ENCODE measurements around the gene AHCYL1.

The AHCYL1 gene

GRCh38 chr1:110064576-110065337 lies 80.2 kb downstream of the AHCYL1 start:
- no peak for DNase-seq

- DNase-seq: no peak
These were observed 81.3 kb downstream of the AHCYL1 start for GRCh38 chr1:110065841-110066240.

GRCh38 chr1:110067479-110067892 lies 82.9 kb downstream of the AHCYL1 start:
- DNase-seq: no peak

GRCh38 chr1:110067893-110068645 lies 83.5 kb downstream of the AHCYL1 start:
- no peak for DNase-seq

GRCh38 chr1:110068646-110069403 lies 84.3 kb downstream of the AHCYL1 start:
- DNase-seq: no peak

GRCh38 chr1:110069404-110070281 lies 85.1 kb downstream of the AHCYL1 start:
- DNase-seq: no peak

- no peak for DNase-seq
These were observed 85.7 kb downstream of the AHCYL1 start for GRCh38 chr1:110070282-110070669.

- DNase-seq: no peak
These were observed 86.2 kb downstream of the AHCYL1 start, which contains the start of gene ALX3 for GRCh38 chr1:110070671-110071242. Gene ALX3, minus strand, starts transcription at chr1:110070672. Its CDS starts 60 bp downstream, at chr1:110070612.
